Loucy (cell line): Measurements from ENCODE around the gene ACP7.

Experiments used
- H2AFZ ChIP-seq: fragments of 200-600 bp; sonication (generic); 2 replicates; pipeline ENCODE4 v1.6.0; 2016; ENCODE audit warnings: antibody characterized with exemption, mild to moderate bottlenecking, low read length, moderate library complexity
- H3F3A ChIP-seq: fragments of 200-600 bp; 2 replicates; pipeline ENCODE4 v1.6.0; 2016; ENCODE audit warnings: antibody characterized with exemption, low read depth, mild to moderate bottlenecking
- H3K27me3 ChIP-seq: fragments of 200-600 bp; sonication (generic); 2 replicates; pipeline ENCODE4 v1.6.1; 2014; ENCODE audit warnings: low read length, mild to moderate bottlenecking; ENCODE audit not compliant: insufficient read depth, poor library complexity, severe bottlenecking
- H3K36me3 ChIP-seq: fragments of 200-600 bp; sonication (generic); 2 replicates; pipeline ENCODE4 v1.6.1; 2016; ENCODE audit warnings: low read length; ENCODE audit not compliant: insufficient read depth
- H3K4me1 ChIP-seq: fragments of 200-600 bp; sonication (generic); 2 replicates; pipeline ENCODE4 v1.5.1; 2014; ENCODE audit warnings: low read length, mild to moderate bottlenecking; ENCODE audit not compliant: insufficient read depth, poor library complexity, severe bottlenecking
- H3K4me2 ChIP-seq: fragments of 200-600 bp; sonication (generic); 2 replicates; pipeline ENCODE4 v1.6.0; 2014; ENCODE audit warnings: antibody characterized with exemption, low read length, low read depth, mild to moderate bottlenecking; ENCODE audit not compliant: poor library complexity, severe bottlenecking
- H3K4me3 ChIP-seq: fragments of 200-600 bp; sonication (generic); 2 replicates; pipeline ENCODE4 v1.5.1; 2014; ENCODE audit warnings: low read length, mild to moderate bottlenecking, mixed read lengths; ENCODE audit not compliant: poor library complexity, severe bottlenecking
- H3K79me2 ChIP-seq: fragments of 200-600 bp; sonication (generic); 2 replicates; pipeline ENCODE4 v1.6.1; 2014; ENCODE audit warnings: low read length; ENCODE audit not compliant: insufficient read depth
- H3K9ac ChIP-seq: fragments of 200-600 bp; sonication (generic); 2 replicates; pipeline ENCODE4 v1.6.0; 2014; ENCODE audit warnings: mild to moderate bottlenecking, low read depth, low read length, moderate library complexity; ENCODE audit not compliant: poor library complexity, severe bottlenecking
- H3K9me2 ChIP-seq: fragments of 200-600 bp; sonication (generic); replicated peaks from 2 replicates; pipeline ENCODE4 v1.6.1; 2016; ENCODE audit warnings: low read depth, low read length, mixed read lengths
- H3K9me3 ChIP-seq: fragments of 200-600 bp; sonication (generic); 2 replicates; pipeline ENCODE4 v1.6.1; 2014; ENCODE audit warnings: mild to moderate bottlenecking, antibody characterized with exemption, low read length, low read depth; ENCODE audit not compliant: insufficient read depth
- H4K20me1 ChIP-seq: fragments of 200-600 bp; sonication (generic); 2 replicates; pipeline ENCODE4 v1.6.0; 2014; ENCODE audit warnings: antibody characterized with exemption, low read length, mild to moderate bottlenecking; ENCODE audit not compliant: insufficient read depth, poor library complexity, severe bottlenecking
- CTCF ChIP-seq: fragments of 200-600 bp; sonication (generic); conservative IDR thresholded peaks from 2 replicates; pipeline ENCODE4 v1.5.1; 2014; ENCODE audit warnings: mild to moderate bottlenecking, antibody characterized with exemption, low read length
- EZH2phosphoT487 ChIP-seq: fragments of 200-600 bp; IDR thresholded peaks from 2 replicates; pipeline ENCODE4 v1.6.1; 2018; ENCODE audit warnings: antibody characterized with exemption, mild to moderate bottlenecking, moderate library complexity, borderline replicate concordance

Gene ACP7

GRCh38 chr19:39154100-39154628 lies 70.0 kb downstream of the ACP7 start:
- Histone ChIP-seq H3K4me1 (peaks cover 21% of the 10 kb centered on the region), H3K4me2 (no peak overlapping the region), H3K9me3 (no peaks in the 10 kb centered on the region), H3K36me3 (peaks cover 2% of the 10 kb centered on the region; the same call in 1 of the 2 replicates), H3K79me2 (peaks cover 64% of the 10 kb centered on the region), H2AFZ (no peak overlapping the region), H3K27me3 (no peaks in the 10 kb centered on the region), H3K4me3 (no peak overlapping the region), H4K20me1 (peaks cover 21% of the 10 kb centered on the region), H3F3A (no peaks in the 10 kb centered on the region), H3K9me2 (no peaks in the 10 kb centered on the region), H3K9ac (no peak overlapping the region)
- TF ChIP-seq EZH2phosphoT487 = no peak
- TF ChIP-seq CTCF = no peak

GRCh38 chr19:39154629-39155100 lies 70.5 kb downstream of the ACP7 start:
- Histone ChIP-seq H3K9ac (no peak overlapping the region), H3K4me3 (no peak overlapping the region), H3K79me2 (peaks cover 64% of the 10 kb centered on the region), H3K4me2 (no peak overlapping the region), H3K9me2 (no peaks in the 10 kb centered on the region), H3K9me3 (no peaks in the 10 kb centered on the region), H3F3A (no peaks in the 10 kb centered on the region), H4K20me1 (peaks cover 21% of the 10 kb centered on the region), H3K36me3 (no peaks in the 10 kb centered on the region), H3K4me1 (peaks cover 21% of the 10 kb centered on the region), H2AFZ (no peak overlapping the region), H3K27me3 (no peaks in the 10 kb centered on the region)
- TF ChIP-seq EZH2phosphoT487 (no peak), CTCF (no peak)

- TF ChIP-seq EZH2phosphoT487 = no peak
- TF ChIP-seq CTCF = no peak
- Histone ChIP-seq H3K79me2 (peaks cover 66% of the 10 kb centered on the region), H3K9ac (no peak overlapping the region), H3F3A (no peaks in the 10 kb centered on the region), H3K9me2 (no peaks in the 10 kb centered on the region), H3K9me3 (no peaks in the 10 kb centered on the region), H4K20me1 (peaks cover 21% of the 10 kb centered on the region), H3K36me3 (no peaks in the 10 kb centered on the region), H2AFZ (no peak overlapping the region), H3K4me3 (no peak overlapping the region), H3K4me2 (no peak overlapping the region), H3K27me3 (no peaks in the 10 kb centered on the region), H3K4me1 (peaks cover 21% of the 10 kb centered on the region)
Measured at GRCh38 chr19:39155114-39155700, 71.0 kb downstream of the ACP7 start.
